AG04450 (cell line): ENCODE data around the gene MEP1A. TPM values are rescaled to one million over a fixed set of nuclear protein-coding genes. Genes with fewer than 3 reads are reported as not detected.
"Not testable (repeated sequence)": the region's sequence is repeated elsewhere in the genome, so short reads cannot be mapped to it uniquely, and the experiment has no call there.

Source experiments
- CTCF ChIA-PET: fragments of 300-600, 350-600 bp; formaldehyde crosslinking; extraction: SDS; loops from one replicate; lab custom pipeline; 2022; ENCODE audit warnings: antibody characterized with exemption, inconsistent platforms; lab: Charles Lee
- POLR2A ChIA-PET: fragments of 350-600 bp; formaldehyde crosslinking; extraction: SDS; loops from one replicate; lab custom pipeline; 2021; ENCODE audit warnings: antibody characterized with exemption, inconsistent platforms; lab: Yijun Ruan, JAX
- DNase-seq: peaks from one replicate; pipeline ENCODE4 v3.0.0-alpha.2; 2011; ENCODE audit warnings: low read depth, low spot score
- H3K27ac ChIP-seq: one replicate; pipeline ENCODE4 v1.5.1; 2012; ENCODE audit warnings: low read depth, low read length, control low read depth
- H3K27me3 ChIP-seq: one replicate; pipeline ENCODE4 v1.6.0; 2012; ENCODE audit warnings: low read length; ENCODE audit not compliant: control insufficient read depth, insufficient read depth
- H3K4me3 ChIP-seq: 2 replicates; pipeline ENCODE4 v1.5.1; 2011; ENCODE audit warnings: mild to moderate bottlenecking, low read depth, low read length, control low read depth
- H3K9me3 ChIP-seq: 2 replicates; pipeline ENCODE4 v1.5.1; 2012; ENCODE audit warnings: low read length; ENCODE audit not compliant: control insufficient read depth, insufficient read depth
- CTCF ChIP-seq: IDR thresholded peaks from 2 replicates; pipeline ENCODE4 v1.5.1; 2011; ENCODE audit warnings: low read depth, low read length, control low read depth, inconsistent platforms
- polyA minus RNA-seq: library from RNA; depleted of rRNA, polyadenylated mRNA; stranded (reverse); fragments of >200 nt; gene quantifications from 2 replicates; pipeline ENCODE4 v1.2.3, GENCODE V29; 2011; rRNA and poly(A)+ RNA removed
- polyA plus RNA-seq: library from polyadenylated mRNA; depleted of rRNA; stranded (reverse); fragments of >200 nt; gene quantifications from 2 replicates; pipeline ENCODE4 v1.2.3, GENCODE V29; 2011; rRNA removed

Gene MEP1A
- polyA plus RNA-seq (not detected in 2 replicates), polyA minus RNA-seq (not detected in 2 replicates)

- Histone ChIP-seq H3K9me3 (no peaks in the 10 kb centered on the region), H3K27me3 (no peaks in the 10 kb centered on the region), H3K4me3 (no peak within 1 kb of the TSS), H3K27ac (no peak within 1 kb of the TSS)
- no peak for TF ChIP-seq CTCF
- ChIA-PET POLR2A (no interaction called here), CTCF (no interaction called here)
- DNase-seq, result no peak
Observed at GRCh38 chr6:46793138-46793537, at the start of gene MEP1A. Gene MEP1A (plus strand): TSS chr6:46793389. CDS start chr6:46793399, 10 bp downstream.

- ChIA-PET POLR2A (no interaction called here), CTCF (no interaction called here)
- no peak for TF ChIP-seq CTCF
- Histone ChIP-seq H3K4me3 (no peak overlapping the region), H3K9me3 (no peaks in the 10 kb centered on the region), H3K27me3 (no peaks in the 10 kb centered on the region), H3K27ac (no peak overlapping the region)
- no peak for DNase-seq
Observed at GRCh38 chr6:46743425-46744158, 49.6 kb upstream of the MEP1A start.

GRCh38 chr6:46744159-46744725 lies 48.9 kb upstream of the MEP1A start:
- H3K27me3 ChIP-seq, DNase-seq, CTCF ChIA-PET, H3K4me3 ChIP-seq, H3K9me3 ChIP-seq, H3K27ac ChIP-seq, POLR2A ChIA-PET: not testable (repeated sequence)

GRCh38 chr6:46745973-46746372 lies 47.2 kb upstream of the MEP1A start:
- no peak for DNase-seq
- ChIA-PET CTCF (interaction anchor here (0.7 kb wide), 1 partner anchor 10 kb away, joined by 3 read pairs; no protein-coding TSS in a partner anchor), POLR2A (no interaction called here)
- no peak overlapping the region for H3K27ac ChIP-seq
- TF ChIP-seq CTCF, result no peak
- H3K27me3 ChIP-seq, result no peaks in the 10 kb centered on the region
- H3K4me3 ChIP-seq, result no peak overlapping the region
- H3K9me3 ChIP-seq, result no peaks in the 10 kb centered on the region

GRCh38 chr6:46746696-46747095 lies 46.5 kb upstream of the MEP1A start, which contains the start of gene ANKRD66:
Gene ANKRD66 (plus strand): TSS chr6:46746933. CDS start chr6:46751949, 5,016 bp downstream.
- DNase-seq, result no peak
- CTCF ChIA-PET, result no interaction called here
- POLR2A ChIA-PET, result no interaction called here
- Histone ChIP-seq H3K4me3 (no peak within 1 kb of the TSS), H3K27me3 (no peaks in the 10 kb centered on the region), H3K27ac (no peak within 1 kb of the TSS), H3K9me3 (no peaks in the 10 kb centered on the region)
- TF ChIP-seq CTCF, result no peak
